GM12891 (cell line): ENCODE results near the gene FSCN2.

ENCODE experiments used
- PAX5 ChIP-seq: IDR thresholded peaks from 2 replicates; pipeline ENCODE4 v1.6.1; 2011; ENCODE audit warnings: low read length, moderate library complexity, mild to moderate bottlenecking; ENCODE audit not compliant: insufficient read depth, severe bottlenecking
- POLR2A ChIP-seq: IDR thresholded peaks from 2 replicates; pipeline ENCODE4 v1.6.1; 2011; ENCODE audit warnings: low read depth, low read length, control low read depth
- POLR2AphosphoS5 ChIP-seq: IDR thresholded peaks from 2 replicates; pipeline ENCODE4 v1.6.1; 2011; ENCODE audit warnings: low read depth, low read length, control low read depth
- TAF1 ChIP-seq: IDR thresholded peaks from 2 replicates; pipeline ENCODE4 v1.6.1; 2011; ENCODE audit warnings: low read depth, low read length, control low read depth

DNA sequence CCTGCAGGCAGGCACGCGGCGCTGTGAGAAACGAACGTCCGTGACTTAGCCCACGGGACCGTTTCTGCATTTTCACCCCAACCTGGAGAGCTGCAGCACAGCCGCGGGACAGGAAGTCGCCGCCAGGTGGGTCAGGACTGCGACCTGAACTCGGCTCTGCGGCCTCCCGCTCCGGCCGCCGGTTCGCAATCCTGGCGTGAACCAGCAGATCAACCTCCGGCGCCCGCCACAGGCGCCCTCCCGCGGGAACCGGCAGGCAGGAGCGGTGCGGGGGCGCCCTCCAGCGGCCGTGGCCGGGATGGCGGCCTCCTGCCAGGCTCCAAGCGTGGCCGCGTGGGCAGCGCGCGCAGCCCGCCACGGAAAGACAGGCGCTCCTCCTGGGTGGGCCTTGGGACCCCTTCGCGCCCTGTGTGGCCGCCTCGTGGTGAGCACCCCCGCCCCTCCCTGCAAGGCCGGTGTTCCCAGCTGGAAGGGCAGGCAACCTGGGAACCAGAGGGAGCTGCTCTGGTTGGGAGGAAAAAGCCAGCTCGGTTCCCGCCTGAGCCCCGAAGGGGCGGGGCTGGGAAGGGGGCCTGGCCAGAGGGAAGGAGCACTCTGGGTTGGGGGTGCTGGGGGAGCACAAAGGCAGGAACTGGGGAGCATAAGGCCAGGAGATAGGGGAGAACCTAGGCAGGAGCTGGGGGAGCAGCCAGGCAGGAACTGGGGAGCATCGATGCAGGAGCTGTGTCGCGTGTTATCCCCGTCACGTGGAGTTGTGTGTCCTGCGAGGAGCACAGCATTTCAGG, 43.8 kb upstream of the FSCN2 start:
- no peak for TF ChIP-seq POLR2AphosphoS5
- TF ChIP-seq POLR2A, result no peak
- TF ChIP-seq TAF1, result no peak
- TF ChIP-seq PAX5, result peak; percentile 60
